GM12874 (cell line): ENCODE data around the gene CDK6.

Experiments
- CTCF ChIP-seq: IDR thresholded peaks from 2 replicates; pipeline ENCODE4 v1.5.1; 2011; ENCODE audit warnings: low read depth, mild to moderate bottlenecking, control low read depth, low read length, moderate library complexity; ENCODE audit not compliant: insufficient read depth

The CDK6 gene

DNA sequence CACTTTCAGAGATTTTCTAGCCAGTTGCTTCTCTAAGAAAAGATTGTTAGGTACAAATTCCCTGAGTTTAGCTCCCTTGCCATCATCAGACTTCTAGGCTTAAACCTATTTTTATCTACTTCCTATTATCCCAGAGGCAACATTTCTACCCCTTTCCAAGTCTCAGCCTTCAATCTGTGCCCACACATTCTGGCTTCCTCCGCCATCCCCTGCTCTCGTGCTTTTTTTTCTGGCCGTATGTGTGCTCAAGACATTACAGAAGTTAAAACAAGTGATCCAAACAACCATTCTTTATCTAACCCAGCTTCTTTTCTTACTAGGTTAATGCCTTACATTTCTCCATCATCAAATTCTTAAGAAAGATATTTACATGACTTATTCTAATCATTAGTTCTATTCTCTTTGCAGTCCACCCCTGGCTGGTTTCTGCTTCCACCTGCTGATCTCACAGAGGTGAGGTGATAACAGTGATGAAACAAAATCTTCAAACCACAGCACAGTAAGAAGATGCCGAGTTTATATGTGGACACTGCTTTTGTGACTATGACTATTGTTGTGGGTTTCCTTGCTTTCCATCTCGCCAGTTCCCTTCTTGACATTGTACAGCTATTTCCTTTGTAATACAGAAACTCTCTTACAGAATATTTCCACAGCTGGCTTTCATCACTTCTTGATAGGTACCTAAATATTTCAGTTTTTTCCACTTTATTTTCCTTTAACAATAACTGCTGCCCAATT lies 18.3 kb upstream of the CDK6 start:
- no peak for TF ChIP-seq CTCF

DNA sequence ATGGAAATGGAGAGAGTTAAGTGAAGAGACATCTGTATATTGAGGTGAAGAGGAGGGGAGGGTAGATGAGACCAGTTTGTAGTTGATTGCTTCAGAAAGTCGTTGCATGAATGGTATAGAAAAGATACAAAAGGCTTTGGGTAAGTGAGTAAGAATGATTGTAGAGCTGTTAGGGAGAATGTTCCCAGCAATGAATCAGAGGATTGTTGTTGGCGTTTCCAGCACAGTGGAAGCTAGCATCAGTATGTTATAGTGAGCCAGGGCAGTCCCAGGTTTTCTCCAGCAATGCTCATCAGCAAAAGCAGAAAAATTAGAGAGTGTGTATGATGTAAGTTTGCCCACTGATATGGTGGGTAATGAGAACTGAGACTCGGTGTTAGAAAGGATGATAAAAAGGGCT lies 15.4 kb upstream of the CDK6 start:
- TF ChIP-seq CTCF: no peak

- TF ChIP-seq CTCF: no peak
Observed at GRCh38 chr7:92850516-92850915, 14.1 kb upstream of the CDK6 start.

DNA sequence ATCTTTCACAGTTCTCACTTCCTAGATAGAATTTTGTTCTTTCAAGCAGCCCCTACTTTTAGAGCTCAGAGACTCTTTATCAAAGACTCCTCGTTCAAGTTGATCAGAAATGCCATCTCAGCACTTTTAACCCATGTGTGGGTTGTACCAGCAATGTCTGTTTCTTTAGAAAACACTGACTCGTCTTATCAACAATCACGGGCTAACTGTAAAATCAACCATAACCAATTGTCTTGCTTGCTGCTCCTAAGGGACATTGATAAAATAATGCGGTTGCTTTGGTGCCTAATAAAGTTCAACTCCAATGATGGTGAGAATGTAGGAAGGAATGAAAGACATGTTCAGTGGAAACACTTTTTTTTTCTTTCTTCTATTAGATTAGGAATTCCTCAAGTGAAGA lies 12.9 kb upstream of the CDK6 start:
- no peak for TF ChIP-seq CTCF

- no peak for TF ChIP-seq CTCF
Observed at GRCh38 chr7:92848851-92849250, 12.5 kb upstream of the CDK6 start.

- TF ChIP-seq CTCF: no peak
Observed at GRCh38 chr7:92848441-92848840, 12.1 kb upstream of the CDK6 start.

DNA sequence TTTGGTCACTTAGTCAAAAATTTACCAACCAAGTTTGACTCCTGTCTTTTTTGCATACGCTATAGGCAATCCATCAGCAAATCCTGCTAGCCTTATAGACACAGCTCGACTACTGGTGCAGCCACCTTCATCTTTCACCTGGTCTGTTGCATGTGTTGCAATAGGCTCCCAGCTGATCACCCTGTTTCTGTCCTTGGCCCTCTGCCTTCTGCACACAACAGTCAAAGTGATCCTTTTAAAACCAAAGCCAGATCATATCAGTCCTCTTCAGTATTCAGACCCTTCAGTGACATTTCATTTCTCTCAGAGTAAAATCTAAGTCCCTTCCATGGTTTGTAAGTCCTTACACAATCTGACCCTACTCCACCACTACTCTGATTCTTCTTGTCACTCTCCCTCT lies 10.9 kb upstream of the CDK6 start:
- no peak for TF ChIP-seq CTCF

GRCh38 chr7:92845736-92846135 lies 9.4 kb upstream of the CDK6 start:
- TF ChIP-seq CTCF: no peak
